ENCODE data around the gene EPS8L3. TPM values are rescaled to one million over a fixed set of nuclear protein-coding genes. Genes with fewer than 3 reads are reported as not detected.

Gene EPS8L3
- total and polyA plus RNA-seq, 2 of the 8 experiments (the other 6 are each of a cell fraction or from before 2014, with no cell fraction given): not detected

- Histone ChIP-seq H2AFZ (ENCODE audit: low read length) (no peak overlapping the region), H4K5ac (ENCODE audit: insufficient read length, low read depth, low read length) (no peak overlapping the region), H3K36me3 (ENCODE audit: control insufficient read depth in 2 of 4, insufficient read depth in 4 of 4, low read length in 3 of 4) (no peaks in the 10 kb centered on the region), H3K56ac (replicated peaks; ENCODE audit: insufficient read length, low read depth, low read length) (no peak overlapping the region), H3K23me2 (ENCODE audit: low read depth, low read length) (no peaks in the 10 kb centered on the region), H3K4me2 (ENCODE audit: insufficient read depth in 1 of 2, low read depth in 2 of 2, low read length in 2 of 2) (no peak overlapping the region), H3K4me3 (ENCODE audit: extremely low read depth in 1 of 4, insufficient read depth in 2 of 4, low read depth in 3 of 4, low read length in 4 of 4) (no peak overlapping the region), H2BK20ac (ENCODE audit: low read length) (no peak overlapping the region), H3K9ac (replicated peaks in 1 of 4; ENCODE audit: extremely low read depth in 1 of 4, low read depth in 3 of 4, low read length in 3 of 4) (no peak overlapping the region), H3K79me1 (ENCODE audit: low read depth, low read length) (no peaks in the 10 kb centered on the region), H4K20me1 (replicated peaks in 1 of 2; ENCODE audit: control insufficient read depth in 1 of 2, insufficient read depth in 2 of 2, low read length in 2 of 2) (no peaks in the 10 kb centered on the region), H4K8ac (ENCODE audit: extremely low read depth, insufficient read depth, low read length) (no peak overlapping the region), H3K79me2 (ENCODE audit: control insufficient read depth in 1 of 2, insufficient read depth in 2 of 2, low read length in 2 of 2) (no peaks in the 10 kb centered on the region), H3K18ac (ENCODE audit: extremely low read depth, low read length) (no peak overlapping the region), H3K27me3 (replicated peaks in 1 of 4; ENCODE audit: control insufficient read depth in 3 of 4, extremely low read depth in 1 of 4, insufficient read depth in 3 of 4, low read length in 3 of 4) (peaks cover 0 to 3% (median 0%) of the 10 kb centered on the region in 4 experiments; a peak in 1 of 7 replicates), H2AK5ac (ENCODE audit: low read depth, low read length) (no peak overlapping the region), H3K23ac (ENCODE audit: insufficient read length) (no peak overlapping the region), H3K4me1 (replicated peaks in 1 of 4; ENCODE audit: control insufficient read depth in 3 of 4, insufficient read depth in 4 of 4, low read length in 3 of 4) (no peaks in the 10 kb centered on the region; a peak in 1 of 7 replicates), H2BK12ac (ENCODE audit: low read depth, low read length) (no peak overlapping the region), H2BK120ac (replicated peaks; ENCODE audit: low read depth, low read length) (no peak overlapping the region), H3K4ac (replicated peaks; ENCODE audit: insufficient read length, low read depth, low read length) (no peak overlapping the region), H3K14ac (ENCODE audit: insufficient read length) (no peak overlapping the region), H3K27ac (ENCODE audit: low read depth, low read length) (no peak overlapping the region), H4K91ac (replicated peaks; ENCODE audit: insufficient read length, low read length) (no peak overlapping the region), H2BK15ac (ENCODE audit: low read length) (no peak overlapping the region), H3K9me3 (ENCODE audit: insufficient read depth in 2 of 2, low read depth in 1 of 2, low read length in 1 of 2) (no peaks in the 10 kb centered on the region), H2BK5ac (ENCODE audit: low read depth, low read length) (no peak overlapping the region)
- 88% methylated on average over 3 of the region's 3 CpGs; no CpG with 5 or more reads in 1 of the 2 experiments for WGBS, 2 experiments (ENCODE audit: extremely low coverage in 1 of 2, insufficient coverage in 1 of 2, insufficient read length in 1 of 2, insufficient replicate concordance in 2 of 2, low coverage in 1 of 2, low lambda C conversion rate in 2 of 2, missing lambda C conversion rate in 1 of 2)
- DNase-seq (ENCODE audit: low read depth in 1 of 2, low spot score in 2 of 2) (no peak), FAIRE-seq (no peak)
- CTCF ChIA-PET (ENCODE audit: partially characterized antibody): interaction anchor here (0.6 to 7.4 kb wide), 7 partner anchors 12 to 171 kb away, joined by 3 to 51 read pairs (median 6); no protein-coding TSS in a partner anchor
- POLR2A ChIA-PET (ENCODE audit: partially characterized antibody): no interaction called here
- TF ChIP-seq BRCA1 (IDR thresholded peaks at IDR 0.05; ENCODE audit: low read depth, low read length) (no peak), MAX (IDR thresholded peaks at IDR 0.05) (no peak)
These were observed 47.1 kb downstream of the EPS8L3 start for GRCh38 chr1:109716570-109717090.

Data from H1 (cell line).